ENCODE results near the gene PRKG1.
A peak's percentile ranks its signal among the peaks of the same experiment; 100 is the strongest.

Gene PRKG1

DNA sequence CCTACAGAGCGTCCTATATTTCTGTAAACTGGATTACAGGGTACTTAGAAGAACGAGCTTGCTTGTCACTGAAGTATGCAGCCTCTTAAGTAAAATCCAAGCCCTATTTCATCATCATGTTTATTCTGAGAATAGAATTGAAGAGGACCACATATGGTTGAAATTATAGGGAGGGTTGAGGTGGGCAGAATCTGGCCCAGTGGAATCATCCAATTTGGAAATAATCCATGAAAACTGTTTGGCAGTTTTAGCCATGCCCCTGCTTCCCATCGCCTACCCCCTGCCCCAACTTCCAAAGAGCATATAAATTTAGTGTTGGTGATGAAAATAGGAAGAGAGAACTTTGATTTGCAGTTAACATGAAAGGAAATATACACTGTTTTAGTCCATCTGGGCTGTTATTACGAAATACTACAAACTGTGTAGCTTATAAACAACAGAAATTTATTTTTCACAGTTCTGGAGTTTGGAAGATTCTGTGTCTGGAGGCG, 150.4 kb downstream of the PRKG1 start:
- no peak overlapping the region for H3K27ac ChIP-seq (ENCODE audit: low read length)
- H3K4me2 ChIP-seq (ENCODE audit: low read length): no peak overlapping the region

GRCh38 chr10:51227897-51228713, 153.8 kb downstream of the PRKG1 start:
- TF ChIP-seq EZH2phosphoT487 (IDR thresholded peaks at IDR 0.05; ENCODE audit: low read depth): no peak
- TF ChIP-seq, protein P1, sequence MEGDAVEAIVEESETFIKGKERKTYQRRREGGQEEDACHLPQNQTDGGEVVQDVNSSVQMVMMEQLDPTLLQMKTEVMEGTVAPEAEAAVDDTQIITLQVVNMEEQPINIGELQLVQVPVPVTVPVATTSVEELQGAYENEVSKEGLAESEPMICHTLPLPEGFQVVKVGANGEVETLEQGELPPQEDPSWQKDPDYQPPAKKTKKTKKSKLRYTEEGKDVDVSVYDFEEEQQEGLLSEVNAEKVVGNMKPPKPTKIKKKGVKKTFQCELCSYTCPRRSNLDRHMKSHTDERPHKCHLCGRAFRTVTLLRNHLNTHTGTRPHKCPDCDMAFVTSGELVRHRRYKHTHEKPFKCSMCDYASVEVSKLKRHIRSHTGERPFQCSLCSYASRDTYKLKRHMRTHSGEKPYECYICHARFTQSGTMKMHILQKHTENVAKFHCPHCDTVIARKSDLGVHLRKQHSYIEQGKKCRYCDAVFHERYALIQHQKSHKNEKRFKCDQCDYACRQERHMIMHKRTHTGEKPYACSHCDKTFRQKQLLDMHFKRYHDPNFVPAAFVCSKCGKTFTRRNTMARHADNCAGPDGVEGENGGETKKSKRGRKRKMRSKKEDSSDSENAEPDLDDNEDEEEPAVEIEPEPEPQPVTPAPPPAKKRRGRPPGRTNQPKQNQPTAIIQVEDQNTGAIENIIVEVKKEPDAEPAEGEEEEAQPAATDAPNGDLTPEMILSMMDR (IDR thresholded peaks at IDR 0.05; ENCODE audit: low read depth, low read length): no peak
- Histone ChIP-seq H3K27me3 (ENCODE audit: low read depth, low read length) (no peaks in the 10 kb centered on the region), H3K36me3 (replicated peaks; ENCODE audit: low read depth, low read length) (no peaks in the 10 kb centered on the region), H3K4me2 (ENCODE audit: low read length) (no peak overlapping the region), H3K27ac (ENCODE audit: low read length) (no peak overlapping the region), H3K79me2 (ENCODE audit: low read length) (no peaks in the 10 kb centered on the region), H4K20me1 (ENCODE audit: insufficient read depth, low read length) (no peaks in the 10 kb centered on the region), H3K4me1 (ENCODE audit: low read length) (peaks cover 23% of the 10 kb centered on the region), H3K4me3 (ENCODE audit: low read length) (no peak overlapping the region), H2AFZ (ENCODE audit: low read depth, low read length) (no peak overlapping the region), H3K9me3 (ENCODE audit: insufficient read depth, low read length) (no peaks in the 10 kb centered on the region), H3K9ac (ENCODE audit: low read length) (no peak overlapping the region)

More for the DNA sequence above, 150.4 kb downstream of the PRKG1 start:
- H3K79me2 ChIP-seq (ENCODE audit: low read length): no peaks in the 10 kb centered on the region
- H2AFZ ChIP-seq (ENCODE audit: low read depth, low read length): no peak overlapping the region
- no peak overlapping the region for H3K9ac ChIP-seq (ENCODE audit: low read length)
- no peaks in the 10 kb centered on the region for H3K27me3 ChIP-seq (ENCODE audit: low read depth, low read length)
- no peaks in the 10 kb centered on the region for H3K36me3 ChIP-seq (replicated peaks; ENCODE audit: low read depth, low read length)
- H4K20me1 ChIP-seq (ENCODE audit: insufficient read depth, low read length): no peaks in the 10 kb centered on the region
- H3K4me1 ChIP-seq (ENCODE audit: low read length): peaks cover 14% of the 10 kb centered on the region
- no peak for TF ChIP-seq EZH2phosphoT487 (IDR thresholded peaks at IDR 0.05; ENCODE audit: low read depth)
- TF ChIP-seq, protein P1 (IDR thresholded peaks at IDR 0.05; ENCODE audit: low read depth, low read length): no peak
- no peaks in the 10 kb centered on the region for H3K9me3 ChIP-seq (ENCODE audit: insufficient read depth, low read length)
- H3K4me3 ChIP-seq (ENCODE audit: low read length): no peak overlapping the region

GRCh38 chr10:51228714-51229100, 154.4 kb downstream of the PRKG1 start:
- no peaks in the 10 kb centered on the region for H3K79me2 ChIP-seq (ENCODE audit: low read length)
- H3K4me2 ChIP-seq (ENCODE audit: low read length): no peak overlapping the region
- no peaks in the 10 kb centered on the region for H3K36me3 ChIP-seq (replicated peaks; ENCODE audit: low read depth, low read length)
- no peaks in the 10 kb centered on the region for H3K27me3 ChIP-seq (ENCODE audit: low read depth, low read length)
- no peaks in the 10 kb centered on the region for H4K20me1 ChIP-seq (ENCODE audit: insufficient read depth, low read length)
- no peak for TF ChIP-seq EZH2phosphoT487 (IDR thresholded peaks at IDR 0.05; ENCODE audit: low read depth)
- TF ChIP-seq, protein P1 (IDR thresholded peaks at IDR 0.05; ENCODE audit: low read depth, low read length): no peak
- no peak overlapping the region for H2AFZ ChIP-seq (ENCODE audit: low read depth, low read length)
- peaks cover 23% of the 10 kb centered on the region for H3K4me1 ChIP-seq (ENCODE audit: low read length)
- no peak overlapping the region for H3K27ac ChIP-seq (ENCODE audit: low read length)
- H3K4me3 ChIP-seq (ENCODE audit: low read length): no peak overlapping the region
- H3K9ac ChIP-seq (ENCODE audit: low read length): no peak overlapping the region
- H3K9me3 ChIP-seq (ENCODE audit: insufficient read depth, low read length): no peaks in the 10 kb centered on the region

DNA sequence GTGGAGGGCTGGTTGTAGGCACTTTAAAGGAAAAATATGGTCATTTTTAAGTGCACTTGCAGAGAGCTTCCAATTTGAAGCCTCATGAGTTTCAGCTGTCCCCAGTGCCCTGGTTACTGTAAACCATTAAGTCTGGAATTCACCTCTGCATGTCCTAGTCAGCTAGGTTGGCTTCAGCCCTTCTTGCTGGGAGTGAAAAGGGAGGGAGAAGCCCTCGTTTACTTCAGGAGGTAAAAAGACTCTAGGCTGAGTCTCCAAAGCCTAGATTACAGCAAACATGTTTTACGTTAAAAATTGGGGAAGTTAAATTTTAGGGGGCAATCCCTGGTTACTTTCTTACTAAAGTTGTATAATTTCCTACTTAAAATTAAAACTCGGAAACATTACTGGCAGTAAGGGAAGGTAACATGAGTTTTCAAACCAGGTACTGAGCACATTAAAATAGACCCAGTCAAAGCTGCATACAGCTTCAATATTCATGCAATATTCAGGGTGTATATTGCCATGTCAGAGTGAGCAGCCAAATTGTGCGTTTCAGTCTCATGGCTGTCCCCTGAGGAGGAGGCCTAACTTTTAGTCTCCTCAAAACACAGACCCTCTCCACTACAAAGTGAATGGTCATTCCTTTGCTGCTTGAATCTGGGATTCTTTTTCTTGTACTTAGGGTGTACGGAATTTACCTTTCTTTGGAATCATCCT, 156.7 kb downstream of the PRKG1 start:
- no peak overlapping the region for H3K9ac ChIP-seq (ENCODE audit: low read length)
- H3K4me2 ChIP-seq (ENCODE audit: low read length): peak overlapping the region; percentile 28
- H3K27me3 ChIP-seq (ENCODE audit: low read depth, low read length): no peaks in the 10 kb centered on the region
- no peaks in the 10 kb centered on the region for H4K20me1 ChIP-seq (ENCODE audit: insufficient read depth, low read length)
- TF ChIP-seq EZH2phosphoT487 (IDR thresholded peaks at IDR 0.05; ENCODE audit: low read depth): no peak
- TF ChIP-seq, protein P1 (IDR thresholded peaks at IDR 0.05; ENCODE audit: low read depth, low read length): no peak
- H2AFZ ChIP-seq (ENCODE audit: low read depth, low read length): no peak overlapping the region
- H3K79me2 ChIP-seq (ENCODE audit: low read length): no peaks in the 10 kb centered on the region
- no peaks in the 10 kb centered on the region for H3K36me3 ChIP-seq (replicated peaks; ENCODE audit: low read depth, low read length)
- no peak overlapping the region for H3K4me3 ChIP-seq (ENCODE audit: low read length)
- no peaks in the 10 kb centered on the region for H3K9me3 ChIP-seq (ENCODE audit: insufficient read depth, low read length)
- peaks cover 17% of the 10 kb centered on the region for H3K4me1 ChIP-seq (ENCODE audit: low read length)
- H3K27ac ChIP-seq (ENCODE audit: low read length): no peak overlapping the region

Measured in OCI-LY3 (cell line).